Activated T-helper 17 cell treated with anti-CD3 and anti-CD28 coated beads, Interleukin-2, amount 50 U/mL, for 72 hours (primary cell): Measurements from ENCODE around the gene POLR3G. TPM values are rescaled to one million over a fixed set of nuclear protein-coding genes. Genes with fewer than 3 reads are reported as not detected.

Experiments used
- ATAC-seq: fragments of 150-1000 bp; cut with Tn5 transposase; replicated peaks from 2 replicates; pipeline ENCODE4 v1.10.0; 2021; ENCODE audit warnings: mild to moderate bottlenecking, moderate library complexity
- H3K27ac Mint-ChIP-seq: one replicate; pipeline ENCODE4 v1.8.0; 2022; ENCODE audit warnings: mixed read lengths
- H3K27me3 Mint-ChIP-seq: one replicate; pipeline ENCODE4 v1.8.0; 2022; ENCODE audit warnings: mixed read lengths
- H3K36me3 Mint-ChIP-seq: one replicate; pipeline ENCODE4 v1.8.0; 2022; ENCODE audit warnings: low read depth, mild to moderate bottlenecking, mixed read lengths
- H3K4me1 Mint-ChIP-seq: one replicate; pipeline ENCODE4 v1.8.0; 2022; ENCODE audit warnings: mixed read lengths
- H3K4me3 Mint-ChIP-seq: one replicate; pipeline ENCODE4 v1.8.0; 2022; ENCODE audit warnings: mild to moderate bottlenecking, mixed read lengths
- H3K9me3 Mint-ChIP-seq: one replicate; pipeline ENCODE4 v1.8.0; 2022; ENCODE audit warnings: mixed read lengths
- total RNA-seq, 2 donors: library from RNA; stranded (reverse); gene quantifications; one replicate each; pipeline ENCODE4 v1.2.3, GENCODE V29; 2022

The POLR3G gene
- total RNA-seq, 2 donors from 2014 or later: 5.3 to 22.9 TPM

DNA sequence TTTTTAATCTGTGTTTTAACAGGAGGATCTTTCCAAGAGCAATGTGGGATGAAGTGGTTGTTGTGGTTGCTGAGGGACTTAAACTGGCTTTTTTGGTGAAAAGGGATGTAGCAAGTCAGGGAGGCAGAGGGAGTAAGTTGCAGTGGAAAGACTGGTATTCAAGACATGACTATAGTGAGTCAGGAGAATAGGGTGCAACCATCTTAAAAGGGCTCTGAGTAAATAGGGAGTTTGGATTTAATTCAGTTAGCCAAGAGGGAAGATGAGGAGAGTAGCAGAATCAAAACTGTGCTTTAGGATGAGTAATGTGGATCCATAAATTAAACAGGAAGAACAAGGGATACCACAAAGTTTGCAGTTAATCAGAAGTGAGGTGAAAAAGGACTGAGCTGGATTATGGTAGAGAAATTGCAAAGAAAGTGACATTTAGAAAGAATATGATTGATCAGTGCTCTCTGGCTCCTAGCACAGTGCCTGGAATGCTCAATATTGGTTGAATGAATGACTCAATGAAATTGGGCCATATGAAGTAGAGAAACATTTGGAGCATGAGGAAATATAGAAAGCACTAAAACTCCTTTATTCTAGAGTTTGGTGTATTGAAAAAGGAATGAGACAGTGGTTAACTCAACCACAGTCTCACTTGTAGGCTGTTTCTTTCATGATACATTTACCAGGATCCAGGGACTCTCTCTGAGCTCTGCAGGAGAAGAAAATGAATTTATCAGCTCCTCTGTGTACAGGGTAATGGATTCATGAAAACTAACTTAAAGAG is 5.1 kb downstream of the POLR3G start:
- H3K27ac Mint-ChIP-seq: no peak overlapping the region
- H3K36me3 Mint-ChIP-seq: peaks cover 2% of the 10 kb centered on the region
- peaks cover 4% of the 10 kb centered on the region for H3K4me1 Mint-ChIP-seq
- no peak overlapping the region for H3K4me3 Mint-ChIP-seq
- no peaks in the 10 kb centered on the region for H3K27me3 Mint-ChIP-seq
- no peaks in the 10 kb centered on the region for H3K9me3 Mint-ChIP-seq
- ATAC-seq: no peak

DNA sequence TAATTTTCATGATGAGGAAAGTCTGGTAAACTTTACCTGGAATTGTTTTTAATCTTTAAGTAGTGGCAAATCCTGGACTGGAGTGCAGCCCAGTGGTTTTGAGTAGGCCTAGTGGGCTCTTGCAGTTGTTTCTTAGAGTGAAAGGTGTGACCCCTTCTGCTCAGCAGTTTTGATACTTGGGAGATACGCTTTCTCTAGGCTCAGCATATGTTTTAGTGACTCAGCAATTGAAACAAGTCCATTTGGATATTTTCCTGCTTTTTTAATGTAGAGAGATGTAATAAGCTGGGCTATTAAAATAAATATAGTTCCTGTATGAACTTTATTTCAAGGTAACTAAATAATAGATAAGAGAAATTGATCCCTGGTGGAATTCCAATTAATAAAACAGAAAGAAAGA is 6.0 kb downstream of the POLR3G start:
- H3K36me3 Mint-ChIP-seq: no peaks in the 10 kb centered on the region
- no peak for ATAC-seq
- no peaks in the 10 kb centered on the region for H3K27me3 Mint-ChIP-seq
- H3K4me1 Mint-ChIP-seq: peaks cover 4% of the 10 kb centered on the region
- no peaks in the 10 kb centered on the region for H3K9me3 Mint-ChIP-seq
- no peak overlapping the region for H3K27ac Mint-ChIP-seq
- no peak overlapping the region for H3K4me3 Mint-ChIP-seq

DNA sequence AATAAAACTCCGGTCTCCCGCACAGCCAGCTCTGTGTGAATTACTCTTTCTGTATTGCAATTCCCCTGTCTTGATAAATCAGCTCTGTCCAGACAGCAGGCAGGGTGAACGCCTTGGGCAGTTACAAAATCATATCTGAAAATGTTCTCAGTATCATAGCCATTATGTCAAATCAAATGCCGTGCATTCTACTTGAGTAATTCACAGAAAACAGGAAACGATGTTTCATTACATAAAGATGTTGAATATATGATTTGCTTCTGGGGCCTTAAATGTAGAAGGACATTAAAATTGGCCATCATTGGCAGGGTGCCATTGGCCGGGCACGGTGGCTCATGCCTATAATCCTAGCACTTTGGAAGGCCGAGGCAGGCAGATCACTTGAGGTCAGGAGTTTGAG is 8.5 kb downstream of the POLR3G start:
- H3K36me3 Mint-ChIP-seq: no peaks in the 10 kb centered on the region
- H3K4me1 Mint-ChIP-seq: no peaks in the 10 kb centered on the region
- H3K27ac Mint-ChIP-seq: no peak overlapping the region
- no peak for ATAC-seq
- H3K4me3 Mint-ChIP-seq: no peak overlapping the region
- H3K27me3 Mint-ChIP-seq: no peaks in the 10 kb centered on the region
- no peaks in the 10 kb centered on the region for H3K9me3 Mint-ChIP-seq

DNA sequence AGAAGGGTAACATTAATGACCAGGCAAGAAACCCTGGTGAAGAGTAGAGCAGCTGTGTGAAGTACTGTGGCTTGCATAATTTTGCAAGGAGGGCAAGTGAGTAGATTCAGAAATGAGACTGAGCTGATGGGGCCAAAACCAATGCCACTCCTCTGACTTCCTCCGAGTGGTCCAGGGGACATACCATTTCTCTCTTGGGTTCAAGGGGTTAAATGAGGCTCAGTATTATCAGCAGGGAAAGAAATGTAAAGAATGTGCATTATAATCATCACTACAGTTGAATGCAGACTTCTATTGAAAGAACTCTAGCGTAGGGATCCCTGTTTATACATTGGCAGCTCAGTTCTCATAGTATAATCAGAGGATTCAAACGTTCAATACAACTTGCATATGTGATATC is 9.9 kb downstream of the POLR3G start:
- no peak overlapping the region for H3K27ac Mint-ChIP-seq
- no peaks in the 10 kb centered on the region for H3K9me3 Mint-ChIP-seq
- H3K36me3 Mint-ChIP-seq: no peaks in the 10 kb centered on the region
- no peaks in the 10 kb centered on the region for H3K4me1 Mint-ChIP-seq
- H3K4me3 Mint-ChIP-seq: no peak overlapping the region
- no peak for ATAC-seq
- H3K27me3 Mint-ChIP-seq: no peaks in the 10 kb centered on the region

DNA sequence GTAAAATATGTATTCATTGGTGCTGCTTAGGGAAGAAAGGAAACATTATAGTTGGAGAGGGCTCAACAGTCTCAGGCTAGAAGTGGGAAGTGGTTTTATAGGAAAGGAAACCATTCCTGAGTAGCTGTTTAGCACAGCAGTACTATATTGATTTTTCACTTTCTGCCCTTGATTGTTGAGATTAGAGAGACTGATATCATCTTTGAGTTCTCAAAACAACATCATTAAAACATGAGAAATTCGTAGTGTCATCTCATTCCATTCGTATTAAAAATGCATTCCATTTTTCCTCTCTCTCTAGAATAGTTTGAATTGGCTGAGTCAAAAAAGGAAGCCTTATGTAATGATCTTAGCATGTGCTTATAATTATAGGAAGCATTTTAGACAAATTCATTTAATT is 14.1 kb downstream of the POLR3G start:
- Mint-ChIP-seq H3K9me3 (no peaks in the 10 kb centered on the region), H3K4me1 (no peaks in the 10 kb centered on the region), H3K36me3 (no peaks in the 10 kb centered on the region), H3K27me3 (no peaks in the 10 kb centered on the region), H3K4me3 (no peak overlapping the region), H3K27ac (no peak overlapping the region)
- no peak for ATAC-seq

DNA sequence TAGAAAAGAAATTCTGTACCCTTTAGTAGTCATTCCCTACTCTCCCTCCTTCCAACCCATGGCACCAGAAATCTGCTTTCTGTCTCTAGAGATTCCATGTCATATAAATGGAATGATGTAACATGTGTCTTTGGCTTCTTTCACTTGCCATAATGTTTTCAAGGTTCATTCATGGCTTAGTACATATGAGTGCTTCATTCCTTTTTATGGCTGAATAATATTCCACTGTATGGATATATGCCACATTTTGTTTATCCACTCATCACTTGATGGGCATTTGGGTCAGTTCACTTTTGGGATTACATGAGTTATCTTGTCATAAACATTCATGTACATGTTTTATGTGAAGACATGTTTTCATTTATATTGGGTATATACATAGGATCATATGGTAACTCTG is 19.4 kb downstream of the POLR3G start:
- H3K27me3 Mint-ChIP-seq: peaks cover 1% of the 10 kb centered on the region
- H3K9me3 Mint-ChIP-seq: no peaks in the 10 kb centered on the region
- H3K4me3 Mint-ChIP-seq: no peak overlapping the region
- H3K4me1 Mint-ChIP-seq: peaks cover under 1% of the 10 kb centered on the region
- peaks cover 4% of the 10 kb centered on the region for H3K36me3 Mint-ChIP-seq
- no peak overlapping the region for H3K27ac Mint-ChIP-seq
- no peak for ATAC-seq

DNA sequence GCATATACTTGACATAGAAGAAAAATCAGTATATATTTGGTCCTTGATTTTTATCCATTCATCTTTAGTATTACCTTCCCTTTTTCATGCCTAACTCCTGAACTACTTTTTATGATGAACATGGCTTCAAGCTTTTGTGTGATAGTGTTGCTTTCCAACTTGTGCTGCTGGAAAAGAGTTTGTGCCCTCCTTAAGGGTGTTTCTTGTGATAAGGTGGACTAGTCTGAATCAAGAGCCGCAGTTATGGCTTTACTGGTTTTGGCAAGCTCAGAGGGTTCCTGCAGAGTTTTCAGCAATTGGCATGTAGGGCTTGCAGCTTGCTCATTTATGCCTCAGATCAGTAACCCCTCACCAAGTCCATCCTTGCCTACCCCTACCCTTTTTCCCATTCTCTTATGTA is 20.5 kb downstream of the POLR3G start:
- ATAC-seq: no peak
- peaks cover 4% of the 10 kb centered on the region for H3K4me1 Mint-ChIP-seq
- no peak overlapping the region for H3K4me3 Mint-ChIP-seq
- H3K27me3 Mint-ChIP-seq: peaks cover 5% of the 10 kb centered on the region
- no peaks in the 10 kb centered on the region for H3K9me3 Mint-ChIP-seq
- H3K27ac Mint-ChIP-seq: no peak overlapping the region
- peaks cover 4% of the 10 kb centered on the region for H3K36me3 Mint-ChIP-seq

DNA sequence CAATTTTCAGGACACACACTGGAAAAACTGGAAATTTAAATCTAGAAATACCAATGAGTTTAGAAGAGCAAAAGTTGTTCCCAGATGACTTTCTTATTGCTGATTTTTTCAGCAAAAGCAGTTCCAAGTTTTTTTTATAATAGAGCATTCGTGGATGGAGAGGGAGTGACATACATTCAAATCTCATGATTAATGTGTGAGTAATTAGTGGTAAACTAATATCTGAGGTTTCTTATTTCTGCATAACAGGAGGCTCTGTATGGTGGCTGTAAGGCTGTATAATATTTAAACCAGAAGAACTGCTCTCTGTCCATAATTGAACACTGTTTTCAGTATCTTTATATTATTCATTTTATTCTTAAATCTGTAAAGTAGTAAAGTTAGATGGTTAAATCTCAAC is 28.9 kb downstream of the POLR3G start:
- ATAC-seq: no peak
- Mint-ChIP-seq H3K4me1 (peaks cover 4% of the 10 kb centered on the region), H3K4me3 (no peak overlapping the region), H3K36me3 (no peaks in the 10 kb centered on the region), H3K27ac (no peak overlapping the region), H3K9me3 (no peaks in the 10 kb centered on the region), H3K27me3 (peaks cover 5% of the 10 kb centered on the region)

DNA sequence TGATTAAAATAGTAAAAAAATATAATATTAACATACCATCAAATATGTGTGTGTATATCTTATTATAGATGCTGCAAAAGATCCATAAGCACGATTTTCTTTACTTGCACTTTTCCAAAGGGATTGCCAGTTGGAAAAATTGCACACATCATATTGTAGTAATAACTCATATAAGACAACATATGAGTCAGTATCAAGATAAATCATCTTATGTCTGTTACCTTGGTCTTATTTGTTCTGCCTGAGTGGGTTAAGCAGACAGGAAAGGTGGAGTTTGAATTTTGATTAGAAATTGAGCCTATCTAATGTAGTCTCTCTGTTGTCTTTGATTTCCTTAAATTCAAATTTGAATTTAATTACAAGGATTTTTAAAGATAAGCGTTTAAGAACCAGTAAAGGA is 30.1 kb downstream of the POLR3G start:
- no peak overlapping the region for H3K27ac Mint-ChIP-seq
- H3K9me3 Mint-ChIP-seq: no peaks in the 10 kb centered on the region
- H3K4me1 Mint-ChIP-seq: no peaks in the 10 kb centered on the region
- H3K36me3 Mint-ChIP-seq: no peaks in the 10 kb centered on the region
- H3K27me3 Mint-ChIP-seq: no peaks in the 10 kb centered on the region
- ATAC-seq: no peak
- H3K4me3 Mint-ChIP-seq: no peak overlapping the region

DNA sequence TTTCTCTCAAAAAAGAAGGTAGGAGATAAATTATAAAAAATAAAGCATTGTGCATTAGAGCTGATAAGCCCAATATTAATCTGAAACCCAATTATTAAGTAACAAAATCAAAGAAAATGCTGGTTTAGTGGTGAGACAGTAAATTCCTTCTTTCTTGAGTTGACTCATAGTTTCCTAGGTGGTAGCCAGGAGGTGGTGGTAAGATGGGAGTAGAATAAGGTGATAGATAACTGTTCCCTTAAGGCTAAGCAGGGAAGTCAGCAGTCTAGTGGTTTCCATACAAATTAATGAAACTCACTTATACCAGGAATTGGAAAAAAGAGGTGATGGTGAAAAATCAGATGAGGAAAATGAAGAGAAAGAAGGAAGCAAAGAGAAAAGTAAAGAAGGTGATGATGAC is 31.6 kb downstream of the POLR3G start:
- no peak overlapping the region for H3K4me3 Mint-ChIP-seq
- H3K27me3 Mint-ChIP-seq: no peaks in the 10 kb centered on the region
- no peak for ATAC-seq
- no peaks in the 10 kb centered on the region for H3K9me3 Mint-ChIP-seq
- H3K36me3 Mint-ChIP-seq: no peaks in the 10 kb centered on the region
- H3K27ac Mint-ChIP-seq: no peak overlapping the region
- no peaks in the 10 kb centered on the region for H3K4me1 Mint-ChIP-seq

DNA sequence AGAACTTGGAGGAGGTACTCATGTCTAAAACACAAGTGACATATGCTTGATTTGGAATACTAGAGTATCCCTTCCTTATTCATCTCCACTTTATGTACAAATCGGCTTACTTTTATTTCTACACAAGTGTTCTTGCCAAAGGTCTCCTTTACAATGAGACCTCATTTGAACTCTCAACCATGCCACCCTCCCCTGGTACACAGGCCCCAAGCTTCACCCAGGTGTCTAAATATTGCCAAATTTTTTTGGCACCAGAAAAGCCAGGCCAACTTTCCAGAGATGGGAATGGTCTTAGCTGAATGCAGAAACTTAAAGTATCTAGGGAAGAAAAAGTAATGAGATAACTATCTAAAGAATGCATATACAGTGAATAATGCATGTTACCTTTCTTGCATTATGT is 35.8 kb downstream of the POLR3G start:
- Mint-ChIP-seq H3K36me3 (peaks cover 12% of the 10 kb centered on the region), H3K27ac (no peak overlapping the region), H3K4me3 (no peak overlapping the region), H3K4me1 (no peaks in the 10 kb centered on the region), H3K9me3 (no peaks in the 10 kb centered on the region), H3K27me3 (no peaks in the 10 kb centered on the region)
- ATAC-seq: no peak

DNA sequence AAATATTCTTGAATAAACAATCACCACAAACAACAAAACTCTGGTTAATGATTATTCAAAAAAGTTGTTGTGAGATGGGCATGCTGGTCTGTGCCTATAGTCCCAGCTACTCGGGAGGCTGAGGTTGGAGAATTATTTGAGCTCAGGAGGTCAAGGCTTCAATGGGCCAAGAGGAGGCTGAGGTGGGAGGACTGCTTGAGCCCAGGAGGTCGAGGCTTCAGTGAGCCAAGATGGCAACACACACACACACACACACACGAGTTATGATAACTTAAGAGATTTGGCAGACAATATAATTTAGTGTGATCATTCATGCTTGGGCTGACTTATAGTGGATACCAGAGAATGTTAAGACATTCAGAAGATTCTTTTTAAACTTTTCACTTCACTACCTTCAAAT is 39.9 kb downstream of the POLR3G start:
- Mint-ChIP-seq H3K36me3 (peaks cover 46% of the 10 kb centered on the region), H3K4me1 (no peaks in the 10 kb centered on the region), H3K4me3 (no peak overlapping the region), H3K9me3 (no peaks in the 10 kb centered on the region), H3K27ac (no peak overlapping the region), H3K27me3 (no peaks in the 10 kb centered on the region)
- ATAC-seq: no peak

DNA sequence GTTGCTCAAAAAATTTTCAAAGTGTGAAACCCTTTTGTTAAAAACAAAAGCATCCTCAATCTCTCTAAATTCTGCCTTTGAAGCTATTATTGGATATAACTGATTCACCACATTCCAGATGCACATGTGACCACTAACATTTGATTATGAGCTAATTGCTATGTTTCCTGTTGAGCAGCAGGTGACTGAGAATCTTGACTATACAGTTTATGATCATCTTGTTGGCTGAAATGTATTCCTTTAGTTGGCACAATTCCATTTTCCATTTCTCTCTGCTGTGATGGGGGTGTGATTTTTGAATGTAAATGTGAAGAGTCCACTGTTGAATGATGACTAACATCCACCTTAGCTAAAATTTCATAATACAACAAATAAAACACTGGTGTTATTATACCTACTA is 44.0 kb downstream of the POLR3G start:
- no peaks in the 10 kb centered on the region for H3K9me3 Mint-ChIP-seq
- no peaks in the 10 kb centered on the region for H3K27me3 Mint-ChIP-seq
- peaks cover 87% of the 10 kb centered on the region for H3K36me3 Mint-ChIP-seq
- H3K4me3 Mint-ChIP-seq: no peak overlapping the region
- H3K27ac Mint-ChIP-seq: no peak overlapping the region
- H3K4me1 Mint-ChIP-seq: peaks cover 5% of the 10 kb centered on the region
- no peak for ATAC-seq

DNA sequence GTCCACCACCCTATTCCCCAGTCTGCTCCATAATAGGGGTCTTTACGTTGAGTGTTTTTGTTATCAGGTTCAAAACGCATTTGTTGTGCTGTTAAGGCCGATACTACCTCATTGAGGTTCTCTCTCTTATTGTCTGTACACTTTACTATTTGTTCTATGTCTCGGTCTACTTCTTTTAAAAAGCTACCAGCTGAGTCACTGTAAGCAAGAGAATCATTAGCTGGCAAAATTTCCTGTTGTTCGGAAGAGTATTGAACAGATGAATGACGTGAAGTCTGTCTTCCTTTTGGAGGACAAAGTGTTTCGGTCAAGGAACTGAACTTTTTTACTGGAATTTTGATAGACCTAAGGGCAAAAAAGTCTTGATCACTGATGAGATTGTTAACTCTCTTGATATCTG is 44.4 kb downstream of the POLR3G start:
- Mint-ChIP-seq H3K9me3 (no peaks in the 10 kb centered on the region), H3K27ac (no peak overlapping the region), H3K36me3 (peaks cover 91% of the 10 kb centered on the region), H3K4me1 (peaks cover 5% of the 10 kb centered on the region), H3K27me3 (no peaks in the 10 kb centered on the region), H3K4me3 (no peak overlapping the region)
- ATAC-seq: no peak

DNA sequence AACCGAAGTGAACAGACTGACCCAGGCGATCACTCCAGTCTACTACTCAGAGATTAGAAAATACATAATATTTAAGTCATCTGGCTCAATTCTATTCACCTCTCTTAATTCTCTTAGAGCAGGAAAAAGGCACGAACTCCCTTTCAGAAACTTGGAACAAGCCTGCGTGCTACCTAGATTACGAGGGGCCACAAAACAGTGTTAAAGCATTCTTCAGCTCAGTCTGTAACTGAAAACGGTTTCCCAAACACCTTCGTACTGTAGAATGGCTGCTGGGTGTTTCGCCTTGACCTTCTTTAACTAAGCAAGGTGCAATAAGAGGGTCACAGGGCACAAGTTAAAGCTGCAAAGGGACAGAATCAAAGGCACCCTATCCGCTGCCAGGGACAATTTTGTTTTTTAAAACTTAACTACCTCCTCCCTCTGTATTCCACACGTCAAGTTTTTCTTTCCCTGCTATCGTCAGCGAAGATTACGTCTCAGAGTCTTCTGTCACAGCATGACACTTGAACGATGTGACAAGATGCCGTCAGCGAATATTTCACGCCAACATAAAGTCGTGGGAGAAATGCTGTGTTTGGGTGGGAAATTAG is 54.0 kb downstream of the POLR3G start:
- Mint-ChIP-seq H3K27me3 (peaks cover 8% of the 10 kb centered on the region), H3K27ac (peak overlapping the region; percentile 98), H3K4me1 (peaks cover 16% of the 10 kb centered on the region), H3K9me3 (no peaks in the 10 kb centered on the region), H3K4me3 (peak overlapping the region; percentile 99), H3K36me3 (peaks cover 48% of the 10 kb centered on the region)
- peak; percentile 28 for ATAC-seq
